Muscle of leg (tissue), 11 donors: ENCODE measurements around the gene DIAPH1. TPM values are rescaled to one million over a fixed set of nuclear protein-coding genes. Genes with fewer than 3 reads are reported as not detected.

Source experiments
- DNase-seq: peaks from one replicate; pipeline ENCODE4 v3.0.0; 2013
- H3K27ac ChIP-seq: one replicate; pipeline ENCODE4 v1.5.1; 2013; ENCODE audit warnings: mild to moderate bottlenecking, low read length, control low read depth
- H3K27me3 ChIP-seq: one replicate; pipeline ENCODE4 v1.6.1; 2013; ENCODE audit warnings: low read length; ENCODE audit not compliant: control insufficient read depth, insufficient read depth
- H3K36me3 ChIP-seq: one replicate; pipeline ENCODE4 v1.6.1; 2013; ENCODE audit warnings: low read length; ENCODE audit not compliant: control insufficient read depth, insufficient read depth
- H3K4me1 ChIP-seq: one replicate; pipeline ENCODE4 v1.6.1; 2013; ENCODE audit warnings: low read length; ENCODE audit not compliant: control insufficient read depth, insufficient read depth
- H3K4me3 ChIP-seq: one replicate; pipeline ENCODE4 v1.5.1; 2013; ENCODE audit warnings: low read length, control low read depth
- H3K9me3 ChIP-seq: replicated peaks from 2 replicates; pipeline ENCODE4 v1.6.1; 2013; ENCODE audit warnings: low read depth, low read length; ENCODE audit not compliant: control insufficient read depth
- WGBS: methylation state at CpG from one replicate; pipeline ENCODE4 v1.1.5; 2013; ENCODE audit warnings: missing lambda C conversion rate; ENCODE audit not compliant: insufficient coverage; 5-methylcytosine and 5-hydroxymethylcytosine counted together
- polyA plus RNA-seq, 8 donors: library from polyadenylated mRNA; unstranded; fragments of 120-200 nt; gene quantifications; one replicate each; pipeline versions ENCODE4 v1.2.1 to v1.2.3, GENCODE V29; 2013; ENCODE audit warnings: inconsistent platforms in 1 of 8, low replicate concordance in 1 of 8; ENCODE audit not compliant: insufficient read length in 8 of 8, insufficient read depth in 1 of 8
- total RNA-seq: library from RNA; stranded (reverse); fragments of 120-200 nt; gene quantifications from one replicate; pipeline ENCODE4 v1.2.4, GENCODE V29; 2013

DIAPH1 gene
- total and polyA plus RNA-seq, 9 donors: 11.5 to 34.5 (median 28.0) TPM

DNA sequence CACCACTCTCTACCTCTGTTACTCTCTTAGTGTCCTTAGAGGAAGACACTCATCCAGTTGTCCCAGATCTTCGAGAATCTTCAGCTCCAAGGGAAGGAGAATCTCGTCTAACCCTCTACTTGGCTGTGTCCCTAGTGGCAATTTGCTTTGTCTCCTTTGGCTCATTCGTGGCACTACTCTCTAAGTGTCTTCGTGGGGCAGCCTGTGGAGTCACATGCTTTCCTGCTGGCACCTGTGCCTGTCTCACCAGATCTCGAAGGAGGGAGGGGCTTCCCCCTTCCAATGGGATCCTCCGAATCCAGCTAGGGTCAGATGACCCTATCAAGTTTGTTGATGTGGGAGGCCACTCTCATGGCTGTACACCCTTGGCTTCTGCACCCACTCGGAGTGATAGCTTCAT is 131.7 kb downstream of the DIAPH1 start:
- peaks cover 41% of the 10 kb centered on the region for H3K4me1 ChIP-seq
- 80% methylated on average over 6 of the region's 7 CpGs for WGBS
- H3K4me3 ChIP-seq: no peak overlapping the region
- DNase-seq: no peak
- peaks cover 14% of the 10 kb centered on the region for H3K27me3 ChIP-seq
- H3K9me3 ChIP-seq: no peaks in the 10 kb centered on the region
- no peak overlapping the region for H3K27ac ChIP-seq
- peaks cover 57% of the 10 kb centered on the region for H3K36me3 ChIP-seq

DNA sequence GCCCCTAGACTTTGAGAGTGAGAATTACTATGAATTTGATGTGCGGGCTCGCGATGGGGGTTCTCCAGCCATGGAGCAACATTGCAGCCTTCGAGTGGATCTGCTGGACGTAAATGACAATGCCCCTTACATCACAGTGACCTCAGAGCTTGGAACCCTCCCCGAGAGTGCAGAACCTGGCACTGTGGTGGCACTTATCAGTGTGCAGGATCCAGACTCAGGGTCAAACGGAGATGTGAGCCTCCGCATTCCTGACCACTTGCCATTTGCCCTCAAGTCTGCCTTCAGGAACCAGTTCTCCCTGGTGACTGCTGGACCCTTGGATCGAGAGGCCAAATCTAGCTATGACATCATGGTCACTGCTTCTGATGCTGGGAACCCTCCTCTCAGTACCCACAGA is 132.7 kb downstream of the DIAPH1 start:
- 84% methylated on average over 7 of the region's 9 CpGs for whole genome bisulfite sequencing
- Histone ChIP-seq H3K9me3 (no peaks in the 10 kb centered on the region), H3K36me3 (peaks cover 50% of the 10 kb centered on the region), H3K4me1 (peaks cover 41% of the 10 kb centered on the region), H3K27ac (no peak overlapping the region), H3K27me3 (peaks cover 12% of the 10 kb centered on the region), H3K4me3 (no peak overlapping the region)
- DNase-seq: no peak

DNA sequence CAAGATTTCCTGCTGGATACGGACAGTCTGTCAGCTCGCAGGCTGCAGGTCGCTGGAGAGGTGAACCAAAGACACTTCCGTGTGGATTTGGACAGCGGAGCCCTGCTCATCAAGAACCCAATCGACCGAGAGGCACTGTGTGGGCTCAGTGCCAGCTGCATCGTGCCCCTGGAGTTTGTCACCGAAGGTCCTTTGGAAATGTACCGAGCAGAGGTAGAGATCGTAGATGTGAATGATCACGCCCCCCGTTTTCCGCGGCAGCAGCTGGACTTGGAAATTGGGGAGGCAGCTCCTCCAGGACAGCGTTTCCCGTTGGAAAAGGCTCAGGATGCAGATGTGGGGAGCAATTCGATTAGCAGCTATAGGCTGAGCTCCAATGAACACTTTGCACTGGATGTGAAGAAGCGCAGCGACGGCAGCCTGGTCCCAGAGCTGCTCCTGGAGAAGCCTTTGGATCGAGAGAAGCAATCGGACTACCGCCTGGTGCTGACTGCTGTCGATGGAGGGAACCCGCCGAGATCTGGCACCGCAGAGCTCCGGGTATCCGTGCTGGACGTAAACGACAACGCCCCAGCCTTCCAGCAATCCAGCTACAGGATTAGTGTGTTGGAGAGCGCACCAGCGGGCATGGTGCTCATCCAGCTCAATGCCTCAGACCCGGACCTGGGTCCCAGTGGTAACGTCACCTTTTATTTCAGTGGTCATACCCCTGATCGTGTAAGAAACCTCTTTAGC is 133.3 kb downstream of the DIAPH1 start:
- H3K27me3 ChIP-seq: peaks cover 7% of the 10 kb centered on the region
- H3K4me1 ChIP-seq: peaks cover 44% of the 10 kb centered on the region
- no peak for DNase-seq
- peaks cover 45% of the 10 kb centered on the region for H3K36me3 ChIP-seq
- H3K4me3 ChIP-seq: peak overlapping the region; percentile 39
- H3K27ac ChIP-seq: no peak overlapping the region
- H3K9me3 ChIP-seq: no peaks in the 10 kb centered on the region
- 34% methylated on average over 32 of the region's 38 CpGs for WGBS

DNA sequence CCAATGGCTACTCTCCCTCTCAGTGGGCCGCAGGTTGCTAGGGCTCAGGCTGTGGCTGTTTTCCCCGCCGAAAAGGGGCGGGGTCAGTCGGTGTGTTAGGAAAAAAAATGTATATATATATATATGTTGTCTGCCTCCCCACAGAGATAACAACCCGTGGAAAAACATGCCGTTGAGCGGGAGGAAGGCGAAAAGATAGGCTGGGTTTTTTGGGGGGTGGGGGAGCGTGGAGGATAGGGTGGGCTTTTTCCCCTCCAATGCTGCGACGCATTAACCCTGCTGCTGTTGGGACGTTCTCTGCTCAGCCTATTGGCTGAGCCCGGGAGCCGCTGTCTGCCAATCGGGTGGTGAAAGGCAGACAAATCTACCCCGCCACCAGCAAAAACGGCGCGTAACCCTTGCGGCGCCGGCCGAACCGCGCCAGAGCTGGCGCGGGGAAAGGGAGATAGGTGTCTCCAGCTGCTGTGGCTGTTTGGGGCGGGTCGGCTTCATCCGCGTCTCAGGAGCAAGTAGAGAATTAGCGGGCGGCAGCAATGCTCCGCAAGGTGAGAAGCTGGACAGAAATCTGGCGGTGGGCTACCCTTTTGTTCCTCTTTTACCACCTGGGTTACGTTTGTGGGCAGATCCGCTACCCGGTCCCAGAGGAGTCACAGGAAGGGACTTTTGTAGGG is 134.0 kb downstream of the DIAPH1 start, which contains the start of gene PCDHGC4:
Gene PCDHGC4, plus strand, starts transcription at position 390 of the 671 bp plus-strand sequence. Its CDS starts 144 bp downstream, at position 534.
- H3K36me3 ChIP-seq: peaks cover 42% of the 10 kb centered on the region
- peaks cover 50% of the 10 kb centered on the region for H3K4me1 ChIP-seq
- peaks cover 4% of the 10 kb centered on the region for H3K27me3 ChIP-seq
- 6% methylated on average over 29 of the region's 39 CpGs for WGBS
- H3K9me3 ChIP-seq: no peaks in the 10 kb centered on the region
- H3K4me3 ChIP-seq: peak within 1 kb of the TSS; percentile 39
- peak; percentile 55 for DNase-seq
- no peak within 1 kb of the TSS for H3K27ac ChIP-seq

DNA sequence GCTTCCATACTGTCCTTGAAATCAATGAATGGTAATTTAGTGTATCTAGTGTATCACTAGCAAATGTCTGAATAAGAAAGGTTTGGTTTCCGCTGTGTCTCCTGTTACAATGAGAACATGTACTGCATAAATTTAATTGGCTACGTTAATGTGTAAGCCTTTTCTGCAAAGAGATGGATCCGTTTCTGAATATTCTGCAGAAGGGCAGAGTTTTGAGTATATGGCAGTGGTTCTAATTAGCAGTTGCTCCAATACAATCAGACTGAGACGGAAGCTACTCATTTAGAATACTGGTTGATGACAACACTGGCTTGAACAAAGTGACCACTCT is 134.5 kb downstream of the DIAPH1 start:
- Histone ChIP-seq H3K4me1 (peaks cover 51% of the 10 kb centered on the region), H3K27ac (no peak overlapping the region), H3K27me3 (peaks cover 4% of the 10 kb centered on the region), H3K4me3 (peak overlapping the region; percentile 39), H3K36me3 (peaks cover 42% of the 10 kb centered on the region), H3K9me3 (no peaks in the 10 kb centered on the region)
- no peak for DNase-seq
- no CpG with 5 or more reads among the region's 4 CpGs for WGBS

DNA sequence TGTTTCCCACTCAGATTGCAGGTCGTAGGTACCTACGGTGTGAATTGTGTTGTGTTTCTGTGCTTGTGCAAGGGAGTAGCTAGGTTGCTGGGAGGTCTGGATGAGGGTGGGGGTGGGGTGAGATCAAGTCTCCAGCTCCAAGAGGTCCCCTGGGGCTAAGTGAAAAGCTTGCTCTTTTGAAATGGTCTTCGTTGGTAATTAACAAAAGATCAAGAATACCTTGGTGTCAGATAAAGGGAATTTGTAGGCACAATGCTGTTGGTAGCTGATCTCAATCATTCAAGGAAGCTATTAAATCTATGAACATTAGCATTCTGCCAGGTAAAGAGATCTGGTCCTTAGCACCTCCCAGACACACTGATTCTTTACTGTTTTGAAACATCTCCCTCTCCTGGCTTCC is 134.9 kb downstream of the DIAPH1 start:
- Histone ChIP-seq H3K36me3 (peaks cover 40% of the 10 kb centered on the region), H3K4me1 (peaks cover 50% of the 10 kb centered on the region), H3K4me3 (no peak overlapping the region), H3K27ac (no peak overlapping the region), H3K27me3 (peaks cover 4% of the 10 kb centered on the region), H3K9me3 (no peaks in the 10 kb centered on the region)
- 61% methylated on average over 2 of the region's 3 CpGs for WGBS
- DNase-seq: no peak

DNA sequence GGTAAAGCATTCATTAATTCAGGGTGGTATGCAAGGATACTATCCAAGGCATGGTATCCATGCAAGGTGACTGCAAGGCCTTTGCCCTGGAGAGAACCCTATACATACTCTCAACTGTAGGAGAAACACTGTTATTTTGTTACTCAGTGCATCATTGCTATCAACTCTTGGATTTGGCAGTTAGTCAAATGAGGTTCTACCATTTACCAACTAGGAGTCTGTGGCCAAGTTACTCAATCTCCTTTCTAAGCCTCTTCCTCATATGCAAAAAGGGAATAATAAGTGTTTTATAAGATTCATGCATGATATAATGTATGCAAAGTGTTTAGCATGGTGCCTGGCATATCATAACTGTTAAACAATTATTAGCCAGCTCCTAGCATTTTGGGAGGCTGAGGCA is 139.0 kb downstream of the DIAPH1 start:
- DNase-seq: no peak
- Histone ChIP-seq H3K4me1 (peaks cover 51% of the 10 kb centered on the region), H3K36me3 (peaks cover 21% of the 10 kb centered on the region), H3K4me3 (no peak overlapping the region), H3K27me3 (peaks cover 8% of the 10 kb centered on the region), H3K9me3 (no peaks in the 10 kb centered on the region), H3K27ac (no peak overlapping the region)

DNA sequence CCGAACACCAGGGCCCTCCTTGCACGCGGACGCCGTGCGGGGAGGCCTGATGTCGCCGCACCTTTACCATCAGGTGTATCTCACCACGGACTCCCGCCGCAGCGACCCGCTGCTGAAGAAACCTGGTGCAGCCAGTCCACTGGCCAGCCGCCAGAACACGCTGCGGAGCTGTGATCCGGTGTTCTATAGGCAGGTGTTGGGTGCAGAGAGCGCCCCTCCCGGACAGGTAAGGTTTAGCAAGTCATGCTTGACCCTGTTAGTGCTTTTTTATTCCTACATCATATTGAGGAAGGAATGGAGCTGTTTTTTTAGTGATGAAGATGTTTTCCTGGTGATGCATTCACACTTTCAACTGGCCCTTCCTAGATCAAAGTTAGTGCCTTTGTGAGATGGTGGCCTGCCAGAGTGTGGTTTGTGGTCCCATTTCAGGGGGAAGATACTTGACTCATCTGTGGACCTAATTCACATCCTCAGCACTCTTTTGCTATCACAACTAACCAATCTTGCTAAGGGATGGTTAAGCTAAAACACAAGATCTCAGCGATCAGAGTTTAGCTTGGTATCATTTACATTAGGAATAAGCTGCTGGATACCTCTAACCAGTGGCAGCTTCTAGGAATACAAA is 140.4 kb downstream of the DIAPH1 start:
- no peak for DNase-seq
- H3K4me1 ChIP-seq: peaks cover 43% of the 10 kb centered on the region
- H3K36me3 ChIP-seq: peaks cover 20% of the 10 kb centered on the region
- peaks cover 8% of the 10 kb centered on the region for H3K27me3 ChIP-seq
- 11% methylated on average over 17 of the region's 20 CpGs for WGBS
- no peaks in the 10 kb centered on the region for H3K9me3 ChIP-seq
- H3K27ac ChIP-seq: peak overlapping the region; percentile 17
- peak overlapping the region; percentile 92 for H3K4me3 ChIP-seq

DNA sequence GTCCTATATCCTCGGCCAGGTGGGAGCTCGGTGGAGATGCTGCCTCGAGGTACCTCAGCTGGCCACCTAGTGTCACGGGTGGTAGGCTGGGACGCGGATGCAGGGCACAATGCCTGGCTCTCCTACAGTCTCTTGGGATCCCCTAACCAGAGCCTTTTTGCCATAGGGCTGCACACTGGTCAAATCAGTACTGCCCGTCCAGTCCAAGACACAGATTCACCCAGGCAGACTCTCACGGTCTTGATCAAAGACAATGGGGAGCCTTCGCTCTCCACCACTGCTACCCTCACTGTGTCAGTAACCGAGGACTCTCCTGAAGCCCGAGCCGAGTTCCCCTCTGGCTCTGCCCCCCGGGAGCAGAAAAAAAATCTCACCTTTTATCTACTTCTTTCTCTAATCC is 141.0 kb downstream of the DIAPH1 start:
- peaks cover 18% of the 10 kb centered on the region for H3K36me3 ChIP-seq
- H3K4me3 ChIP-seq: peak overlapping the region; percentile 92
- no peak for DNase-seq
- 15% methylated on average over 9 of the region's 13 CpGs for WGBS
- H3K4me1 ChIP-seq: peaks cover 43% of the 10 kb centered on the region
- peaks cover 8% of the 10 kb centered on the region for H3K27me3 ChIP-seq
- H3K9me3 ChIP-seq: no peaks in the 10 kb centered on the region
- H3K27ac ChIP-seq: peak overlapping the region; percentile 17

DNA sequence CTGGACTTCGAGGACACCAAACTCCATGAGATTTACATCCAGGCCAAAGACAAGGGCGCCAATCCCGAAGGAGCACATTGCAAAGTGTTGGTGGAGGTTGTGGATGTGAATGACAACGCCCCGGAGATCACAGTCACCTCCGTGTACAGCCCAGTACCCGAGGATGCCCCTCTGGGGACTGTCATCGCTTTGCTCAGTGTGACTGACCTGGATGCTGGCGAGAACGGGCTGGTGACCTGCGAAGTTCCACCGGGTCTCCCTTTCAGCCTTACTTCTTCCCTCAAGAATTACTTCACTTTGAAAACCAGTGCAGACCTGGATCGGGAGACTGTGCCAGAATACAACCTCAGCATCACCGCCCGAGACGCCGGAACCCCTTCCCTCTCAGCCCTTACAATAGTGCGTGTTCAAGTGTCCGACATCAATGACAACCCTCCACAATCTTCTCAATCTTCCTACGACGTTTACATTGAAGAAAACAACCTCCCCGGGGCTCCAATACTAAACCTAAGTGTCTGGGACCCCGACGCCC is 141.7 kb downstream of the DIAPH1 start:
- DNase-seq: no peak
- peaks cover 43% of the 10 kb centered on the region for H3K4me1 ChIP-seq
- H3K27me3 ChIP-seq: peaks cover 8% of the 10 kb centered on the region
- H3K4me3 ChIP-seq: peak overlapping the region; percentile 92
- no peaks in the 10 kb centered on the region for H3K9me3 ChIP-seq
- WGBS: 7% methylated on average over 22 of the region's 24 CpGs
- H3K27ac ChIP-seq: peak overlapping the region; percentile 99
- H3K36me3 ChIP-seq: peaks cover 18% of the 10 kb centered on the region
